Inferior parietal cortex (tissue), 1 donor: ENCODE measurements around the gene HELZ.
"Not testable (repeated sequence)": the region's sequence is repeated elsewhere in the genome, so short reads cannot be mapped to it uniquely, and the experiment has no call there.

ENCODE experiments used
- DNase-seq: peaks from one replicate; pipeline ENCODE4 v3.0.0-alpha.2; 2016; ENCODE audit errors: extremely low spot score

HELZ gene

DNA sequence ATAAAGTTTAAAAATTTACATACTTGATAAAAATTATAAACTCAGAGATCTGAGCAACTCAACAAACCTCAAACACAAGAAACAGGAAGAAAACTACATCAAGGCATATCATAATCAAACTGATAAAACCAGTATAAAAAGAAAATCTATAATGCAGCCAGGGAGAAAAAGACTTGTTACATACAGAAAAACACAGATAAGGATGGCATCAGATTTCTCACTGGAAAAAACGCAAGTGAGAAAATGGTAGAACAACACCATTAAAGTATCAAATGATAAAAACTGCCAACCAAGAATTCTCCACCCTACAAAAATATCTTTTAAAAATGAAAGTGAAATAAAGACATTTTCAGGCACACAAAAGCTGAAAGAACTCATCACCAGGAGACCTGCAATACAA is 129.6 kb downstream of the HELZ start:
- DNase-seq = no peak

DNA sequence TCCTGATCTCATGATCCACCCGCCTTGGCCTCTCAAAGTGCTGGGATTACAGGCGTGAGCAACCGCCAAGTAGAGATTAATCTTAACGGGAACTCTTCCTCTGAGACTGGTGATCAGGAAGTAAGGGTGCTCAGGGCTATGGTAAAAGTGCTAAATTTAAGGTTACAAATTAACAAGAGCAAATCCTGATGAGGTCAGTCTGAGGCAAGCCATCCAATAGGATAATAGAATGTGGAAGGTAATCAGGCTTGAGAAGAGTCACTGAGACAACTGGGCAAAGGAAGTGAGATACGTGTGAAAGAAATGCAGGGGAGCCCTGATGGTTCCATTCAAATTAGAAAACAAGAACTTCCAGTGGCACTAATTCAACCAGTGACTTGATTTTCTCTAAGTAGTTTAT is 131.5 kb downstream of the HELZ start:
- DNase-seq = no peak

DNA sequence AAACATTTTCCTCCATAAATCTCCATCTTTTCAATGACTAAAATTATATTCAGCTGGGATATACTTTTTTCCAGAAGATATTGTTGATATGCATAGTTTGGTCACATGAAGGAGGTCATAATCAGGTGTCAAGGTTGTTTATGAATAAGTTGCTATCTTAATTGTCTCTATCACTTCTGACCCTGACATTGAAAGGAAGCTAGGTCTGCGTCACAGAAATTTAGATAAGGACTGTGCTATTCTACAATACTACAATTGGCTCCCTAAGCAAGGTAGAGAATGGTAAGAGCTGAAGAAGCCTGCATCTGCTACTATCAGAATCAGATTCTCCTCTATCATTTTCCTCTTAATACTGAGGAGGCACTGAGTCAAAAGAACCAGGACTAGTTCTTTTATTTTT is 133.2 kb downstream of the HELZ start:
- no peak for DNase-seq

DNA sequence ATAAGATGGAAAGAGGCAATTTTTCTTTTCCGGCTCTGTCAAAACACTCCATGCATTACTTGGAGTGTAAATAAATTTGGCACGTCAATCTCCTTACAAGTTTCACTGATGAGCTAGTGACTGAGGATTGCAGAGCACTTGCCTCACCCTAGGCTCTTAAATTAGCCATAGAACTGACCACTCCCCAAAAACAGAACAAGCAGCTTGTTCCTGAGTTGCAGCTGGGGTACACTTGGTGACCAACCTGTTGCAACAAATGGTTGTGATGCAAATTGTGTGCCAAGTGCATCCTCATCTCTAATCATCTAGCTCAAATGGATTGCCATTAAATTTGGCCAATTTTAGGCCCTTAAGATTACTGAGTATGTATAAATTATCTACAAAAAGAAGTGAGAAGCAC is 133.7 kb downstream of the HELZ start:
- no peak for DNase-seq

DNA sequence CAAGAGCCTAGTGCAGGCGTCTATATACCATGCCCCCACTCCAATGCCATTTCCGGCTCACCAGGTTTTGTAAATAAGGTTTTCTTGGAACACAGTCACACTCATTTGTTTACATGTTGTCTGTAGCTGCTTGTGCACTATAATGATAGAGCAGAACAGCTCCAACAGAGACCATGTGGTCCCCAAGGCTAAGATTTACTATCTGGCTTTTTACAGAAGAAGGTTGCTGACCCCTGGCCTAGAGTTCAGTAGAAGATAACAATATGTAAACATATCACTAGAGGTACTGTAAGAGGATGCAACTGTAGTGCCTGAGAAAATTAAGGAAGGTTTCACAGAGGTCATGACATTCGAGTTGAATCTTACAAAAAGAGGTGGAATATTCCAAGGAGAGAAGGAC is 134.4 kb downstream of the HELZ start:
- DNase-seq = no peak

DNA sequence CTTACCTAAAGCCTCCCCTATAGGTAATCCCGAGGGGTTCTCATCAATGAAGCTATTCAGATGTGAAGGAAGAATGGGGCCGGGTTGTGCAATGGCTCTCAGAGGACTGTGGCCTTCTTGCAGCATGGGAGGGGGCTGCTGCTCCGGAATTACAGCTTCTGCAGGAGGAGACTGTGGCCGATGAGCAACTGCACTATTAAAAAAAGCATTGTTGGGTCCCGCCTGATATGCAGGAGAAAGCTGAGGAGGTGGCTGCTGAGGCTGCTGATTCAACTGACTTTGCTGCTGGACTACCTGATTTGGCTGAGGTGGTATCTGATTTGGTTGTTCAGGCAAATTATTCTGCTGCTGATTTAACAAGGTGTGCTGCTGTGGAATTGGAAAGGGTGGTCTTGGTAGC is 135.9 kb downstream of the HELZ start:
- DNase-seq = no peak

DNA sequence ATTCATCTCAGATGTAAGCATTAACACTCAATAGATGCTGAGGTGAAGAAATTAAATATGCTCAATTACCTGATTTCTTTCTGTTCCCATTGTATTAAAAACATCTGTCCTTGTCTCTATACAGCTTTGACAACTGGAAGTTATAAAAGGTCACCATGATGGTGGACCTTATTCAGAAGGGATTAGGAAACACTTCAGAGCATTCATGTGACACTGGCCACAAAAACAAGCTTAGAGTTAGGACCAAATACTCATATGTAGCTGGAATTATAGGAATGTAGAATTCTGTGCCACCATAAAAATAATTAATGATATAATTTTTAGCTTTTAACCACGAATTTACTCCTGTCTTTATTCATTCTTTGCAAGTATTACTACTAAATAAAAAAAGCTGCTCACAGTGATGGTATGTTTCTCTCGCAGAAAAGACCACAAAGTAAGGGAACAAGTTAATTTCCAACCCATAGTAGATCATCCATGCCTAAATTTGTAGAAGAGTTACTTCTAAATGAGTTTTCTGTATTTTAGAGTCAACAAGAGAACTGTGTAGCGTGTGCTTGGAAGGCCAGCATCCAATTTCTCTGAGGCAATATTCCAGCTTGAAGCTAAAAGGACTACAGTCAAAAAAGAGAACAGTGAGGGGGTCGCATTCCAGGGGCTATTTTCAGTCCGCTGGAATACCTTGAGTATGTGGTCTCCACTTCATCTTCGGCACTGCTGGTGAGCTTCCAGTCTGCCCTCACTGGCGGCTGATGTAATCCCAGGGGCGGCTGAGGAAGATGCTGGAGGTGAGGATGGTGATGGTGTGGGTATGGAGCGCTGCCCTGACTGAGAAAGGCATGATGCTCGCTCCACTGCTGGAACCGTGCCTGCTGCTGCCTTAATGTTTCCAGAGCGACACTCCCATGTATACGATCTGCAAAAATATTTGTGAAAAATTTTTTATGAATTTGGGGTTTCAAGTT is 136.9 kb downstream of the HELZ start:
- no peak for DNase-seq

DNA sequence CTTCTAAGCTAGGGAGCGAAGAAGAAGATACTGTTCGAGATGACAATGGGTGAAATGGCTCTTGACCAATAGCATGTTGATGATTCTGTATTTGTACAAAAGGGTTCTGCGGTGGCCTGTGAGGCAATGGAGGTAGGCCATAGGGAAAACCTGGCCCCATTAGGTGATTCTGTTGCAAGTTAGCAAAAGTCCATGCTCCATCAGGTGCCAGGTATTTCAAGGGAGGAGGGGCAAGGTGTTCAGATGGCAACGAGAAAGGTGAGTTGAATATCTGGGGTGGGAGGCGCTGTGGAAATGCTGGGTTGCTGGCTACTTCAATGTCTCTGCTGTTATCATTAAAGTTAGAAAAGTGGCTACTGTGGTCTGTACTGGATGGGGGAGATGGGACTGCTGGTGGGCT is 137.8 kb downstream of the HELZ start:
- no peak for DNase-seq

DNA sequence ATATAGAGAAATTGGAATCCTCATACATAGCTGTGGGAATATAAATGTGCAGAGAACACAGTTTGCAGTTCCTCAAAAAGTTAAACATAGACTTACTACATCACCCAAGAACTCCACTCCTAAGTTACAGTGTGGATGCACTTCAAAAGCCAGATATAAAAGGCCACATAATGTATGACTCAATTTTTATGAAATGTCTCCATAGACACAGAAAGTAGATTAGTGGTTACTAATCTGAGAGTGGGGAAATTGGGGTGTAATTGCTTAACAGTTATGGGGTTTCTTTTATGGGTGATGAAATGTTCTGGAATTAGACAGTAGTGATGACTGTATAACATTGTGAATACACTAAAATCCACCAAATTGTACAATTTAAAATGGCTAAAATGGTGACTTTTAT is 139.8 kb downstream of the HELZ start:
- DNase-seq = no peak

DNA sequence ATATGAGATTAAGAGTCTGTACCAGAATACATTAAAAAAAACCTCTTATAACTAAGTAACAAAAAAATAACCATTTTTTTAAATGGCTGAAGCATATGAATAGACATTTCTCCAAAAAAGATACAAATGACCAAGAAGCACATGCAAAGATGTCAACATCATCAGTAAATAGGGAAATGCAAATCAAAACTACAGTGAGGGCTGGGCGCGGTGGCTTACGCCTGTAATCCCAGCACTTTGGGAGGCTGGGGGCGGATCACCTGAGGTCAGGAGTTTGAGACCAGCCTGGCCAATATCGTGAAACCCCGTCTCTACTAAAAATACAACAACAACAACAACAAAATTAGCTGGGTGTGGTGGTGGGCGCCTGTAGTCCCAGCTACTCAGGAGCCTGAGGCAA is 140.4 kb downstream of the HELZ start:
- DNase-seq = not testable (repeated sequence)

DNA sequence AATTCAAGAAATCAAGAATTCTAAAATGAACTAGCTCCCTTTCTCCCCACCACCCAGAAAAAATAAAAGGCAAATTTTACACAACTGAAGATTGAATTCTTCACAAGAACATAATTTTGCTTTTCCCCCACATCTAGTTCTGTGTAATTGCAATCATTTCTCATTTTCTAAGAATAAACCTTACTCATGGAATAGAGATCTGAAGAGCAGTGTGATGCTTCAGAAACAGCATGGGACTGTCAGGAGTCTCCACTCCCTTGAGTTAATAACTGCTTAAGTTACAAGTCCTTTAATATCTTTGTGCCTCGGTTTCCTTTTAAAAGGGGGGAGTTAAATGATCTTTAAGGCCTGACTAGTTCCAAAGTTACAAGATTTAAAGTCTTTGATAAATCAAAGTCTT is 147.0 kb downstream of the HELZ start:
- DNase-seq = no peak

DNA sequence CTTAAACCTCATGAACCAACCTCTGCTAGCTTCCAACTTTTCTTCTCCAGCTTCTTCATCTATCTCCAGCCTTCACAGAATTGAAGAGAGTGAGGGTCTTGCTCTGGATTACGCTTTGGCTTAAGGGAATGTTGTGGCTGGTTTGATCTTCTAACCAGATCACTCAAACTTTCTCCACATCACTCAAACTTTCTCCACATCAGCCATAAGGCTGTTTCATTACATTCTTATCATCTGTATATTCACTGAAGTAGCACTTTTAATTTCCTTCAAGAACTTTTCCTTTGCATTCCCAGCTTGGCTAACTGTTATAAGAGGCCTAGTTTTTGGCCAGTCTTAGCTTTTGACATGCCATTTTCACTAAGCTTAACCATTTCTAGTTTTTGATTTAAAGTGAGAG is 148.4 kb downstream of the HELZ start:
- no peak for DNase-seq

DNA sequence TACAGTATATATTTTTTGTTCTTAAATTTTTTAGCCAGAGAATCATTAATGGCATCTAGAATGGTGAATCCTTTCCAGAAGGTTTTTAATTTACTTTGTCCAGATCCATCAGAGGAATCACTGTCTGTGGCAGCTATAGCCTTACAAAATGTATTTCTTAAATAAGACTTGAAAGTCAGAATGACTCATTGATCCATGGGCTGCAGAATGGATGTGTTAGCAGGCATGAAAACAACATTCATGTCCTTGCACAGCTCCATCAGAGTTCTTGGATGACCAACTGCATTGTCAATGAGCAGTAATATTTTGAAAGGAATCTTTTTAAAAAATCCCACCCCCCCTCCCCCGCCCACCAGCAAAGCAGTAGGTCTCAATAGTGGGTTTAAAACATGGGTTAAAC is 149.2 kb downstream of the HELZ start:
- no peak for DNase-seq

DNA sequence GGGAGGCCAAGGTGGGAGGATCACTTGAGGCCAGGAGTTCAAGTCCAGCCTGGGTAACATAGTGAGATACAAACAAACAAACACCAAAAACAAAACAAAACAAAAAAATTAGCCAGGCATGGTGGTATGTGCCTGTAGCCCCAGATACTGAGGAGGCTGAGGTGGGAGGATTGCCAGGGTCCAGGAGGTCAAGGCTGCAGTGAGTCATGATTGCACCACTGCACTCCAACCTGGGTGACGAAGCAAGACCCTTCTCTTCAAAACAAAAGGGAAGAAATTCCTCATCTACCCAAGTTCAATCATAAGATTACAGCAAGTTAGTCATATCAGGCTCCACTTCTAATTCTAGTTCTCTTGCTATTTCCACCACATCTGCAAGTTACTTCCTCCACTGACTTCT is 149.7 kb downstream of the HELZ start:
- not testable (repeated sequence) for DNase-seq

DNA sequence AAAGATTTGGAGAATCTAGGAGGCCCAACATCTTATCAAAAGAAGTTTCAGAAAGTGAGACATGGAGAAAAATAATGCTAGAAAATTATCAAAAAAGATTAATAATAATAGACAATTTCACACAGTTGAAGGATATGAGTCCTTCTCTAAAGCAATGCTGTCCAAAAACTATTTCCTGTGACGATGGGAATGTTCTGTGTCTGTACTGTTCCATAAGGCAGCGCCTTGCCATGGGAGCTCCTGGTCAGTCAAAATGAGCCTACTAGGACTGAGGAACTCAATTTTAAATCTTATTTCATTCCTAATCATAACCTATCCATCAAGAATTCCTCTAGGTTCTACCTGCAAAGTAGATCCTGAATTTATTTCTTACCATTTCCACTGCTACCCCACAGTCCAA is 151.6 kb downstream of the HELZ start:
- no peak for DNase-seq

DNA sequence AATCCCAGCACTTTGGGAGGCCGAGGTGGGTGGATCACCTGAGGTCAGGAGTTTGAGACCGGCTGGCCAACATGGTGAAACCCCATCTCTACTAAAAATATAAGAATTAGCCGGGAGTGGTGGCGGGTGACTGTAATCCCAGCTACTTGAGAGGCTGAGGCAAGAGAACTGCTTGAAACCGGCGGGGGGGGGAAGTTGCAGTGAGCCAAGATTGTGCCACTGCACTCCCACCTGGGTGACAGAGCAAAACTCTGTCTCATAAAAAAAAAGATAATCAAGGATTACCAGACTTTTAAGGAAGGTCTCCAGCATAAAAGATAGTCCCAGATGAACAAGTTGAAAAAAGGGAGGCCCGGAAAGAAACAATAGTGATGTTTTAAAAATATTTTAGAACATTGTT is 152.3 kb downstream of the HELZ start:
- DNase-seq = not testable (repeated sequence)

DNA sequence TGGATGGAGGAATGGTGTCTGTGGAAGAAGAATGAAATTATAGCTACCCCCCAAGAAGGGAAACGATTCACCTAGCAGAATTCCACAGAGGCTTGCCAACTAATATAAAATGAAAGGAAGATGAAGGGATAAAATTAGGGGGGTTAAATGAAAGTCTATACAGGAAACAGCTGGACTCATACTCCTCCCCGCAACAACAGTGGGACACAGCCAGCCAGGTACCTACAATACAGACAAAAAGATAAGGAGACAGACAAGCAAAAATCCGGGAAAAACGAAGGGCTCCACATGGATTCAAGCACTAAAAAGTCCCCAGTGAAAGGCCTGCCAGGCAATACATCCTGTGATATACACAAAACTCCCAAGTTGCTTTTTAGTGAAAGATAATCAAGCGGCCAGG is 152.7 kb downstream of the HELZ start:
- DNase-seq = no peak

DNA sequence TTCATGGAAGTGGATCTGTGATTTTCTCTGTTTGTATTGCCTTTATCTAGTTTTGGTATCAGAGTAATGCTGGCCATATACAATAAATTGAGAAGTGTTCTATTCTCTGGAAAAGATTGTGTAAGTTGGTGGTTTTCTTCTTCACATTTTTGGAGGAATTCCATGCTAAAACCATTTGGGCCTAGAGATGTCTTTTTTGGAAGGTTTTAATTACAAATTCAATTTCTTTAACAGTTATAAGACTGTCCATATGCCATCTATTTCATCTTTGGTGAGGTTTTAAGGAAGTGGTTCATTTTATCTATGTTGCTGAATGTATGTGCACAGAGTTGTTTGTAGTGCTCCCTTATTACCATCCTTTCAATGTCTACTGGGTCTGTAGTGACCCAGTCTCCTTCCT is 154.7 kb downstream of the HELZ start:
- DNase-seq = no peak

DNA sequence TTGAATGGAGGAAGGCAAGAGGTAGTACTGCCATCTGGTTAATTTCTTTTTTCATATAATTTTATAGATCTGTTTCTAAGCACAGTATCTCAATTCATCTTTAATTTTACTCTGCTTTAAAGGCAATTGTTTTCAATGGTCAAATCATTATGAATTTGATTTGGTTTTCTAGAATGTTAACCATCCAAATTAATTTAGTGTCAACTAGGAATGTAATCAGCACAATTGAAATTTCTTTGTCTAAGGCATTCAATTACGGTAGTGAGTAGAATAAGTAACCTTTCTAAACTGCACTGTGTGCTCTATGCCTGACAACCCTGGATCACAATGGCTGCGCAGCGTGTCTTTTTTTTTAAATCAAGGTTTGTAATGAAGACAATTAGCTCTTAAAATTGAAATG is 156.4 kb downstream of the HELZ start:
- no peak for DNase-seq

DNA sequence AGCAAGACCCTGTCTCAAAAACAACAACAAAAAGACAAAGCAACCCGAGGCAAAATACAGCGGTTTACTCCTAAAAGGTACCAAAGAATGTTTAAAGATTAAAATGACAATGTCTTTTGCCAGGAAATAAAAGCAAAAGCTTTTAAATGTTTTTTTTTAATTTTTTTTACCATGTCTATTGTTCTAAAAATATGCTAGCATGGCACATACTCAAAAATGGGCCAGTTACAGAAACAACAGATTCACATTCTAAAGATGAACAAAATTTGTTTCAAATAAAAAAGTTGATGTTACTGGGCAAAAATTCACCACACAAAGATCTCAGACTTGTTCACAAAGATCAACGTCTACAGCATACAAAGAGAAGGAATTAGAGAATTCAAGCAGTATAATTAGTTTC is 159.6 kb downstream of the HELZ start:
- no peak for DNase-seq

DNA sequence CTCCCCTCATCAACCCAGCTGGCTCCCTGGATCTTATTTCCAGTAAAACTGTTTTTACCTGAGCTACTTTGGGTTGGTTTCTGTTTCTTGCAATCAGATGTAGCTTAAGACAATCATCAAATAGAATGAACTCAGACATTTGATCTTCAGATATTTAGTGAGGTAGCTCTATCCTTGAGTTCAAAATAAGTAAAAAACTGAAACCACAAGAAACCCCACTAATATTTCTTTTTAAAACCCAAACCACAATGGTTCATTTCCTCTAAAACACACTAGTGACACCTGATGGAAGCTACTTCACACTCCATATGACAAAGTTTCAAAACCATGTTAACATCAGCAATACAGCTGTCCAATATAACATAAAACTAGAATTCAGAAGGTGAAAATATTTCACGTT is 162.9 kb downstream of the HELZ start:
- no peak for DNase-seq

DNA sequence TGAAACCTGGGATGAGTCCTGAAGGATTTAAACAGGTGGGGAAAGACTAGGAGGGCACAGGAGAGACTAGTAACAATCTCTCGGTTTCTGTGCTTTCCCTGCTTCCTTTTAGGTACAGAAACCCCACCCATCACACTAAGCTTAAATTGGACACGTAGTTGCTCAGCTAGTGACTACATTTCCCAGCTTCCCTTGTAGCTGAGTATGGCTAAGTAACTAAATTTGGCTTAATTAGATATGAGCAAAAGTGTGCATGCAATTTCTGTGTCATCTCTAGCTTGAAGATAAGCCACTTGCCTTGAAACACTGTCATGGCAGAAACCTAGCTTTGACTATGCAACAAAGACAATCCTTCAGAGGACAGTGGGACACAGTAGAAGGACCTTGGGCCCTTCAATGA is 164.2 kb downstream of the HELZ start:
- DNase-seq = no peak

DNA sequence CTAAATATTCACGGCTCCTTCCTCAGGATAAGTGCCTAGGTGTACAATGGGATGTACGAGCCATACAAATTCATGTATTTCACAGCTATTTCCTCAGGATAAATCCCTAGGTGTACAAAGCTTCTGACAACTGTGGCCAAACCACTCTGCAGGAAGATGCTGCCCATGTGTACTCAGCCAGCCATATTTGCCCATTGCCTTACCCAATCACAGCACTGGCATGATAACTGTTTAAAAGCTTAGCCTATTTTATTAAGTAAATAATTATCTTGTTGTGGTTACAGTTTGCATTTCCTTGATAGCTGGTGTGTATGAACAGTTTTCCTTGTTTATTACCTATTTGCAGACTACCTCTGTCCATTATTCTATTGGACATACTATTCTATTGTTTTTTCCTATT is 165.5 kb downstream of the HELZ start:
- DNase-seq = no peak

DNA sequence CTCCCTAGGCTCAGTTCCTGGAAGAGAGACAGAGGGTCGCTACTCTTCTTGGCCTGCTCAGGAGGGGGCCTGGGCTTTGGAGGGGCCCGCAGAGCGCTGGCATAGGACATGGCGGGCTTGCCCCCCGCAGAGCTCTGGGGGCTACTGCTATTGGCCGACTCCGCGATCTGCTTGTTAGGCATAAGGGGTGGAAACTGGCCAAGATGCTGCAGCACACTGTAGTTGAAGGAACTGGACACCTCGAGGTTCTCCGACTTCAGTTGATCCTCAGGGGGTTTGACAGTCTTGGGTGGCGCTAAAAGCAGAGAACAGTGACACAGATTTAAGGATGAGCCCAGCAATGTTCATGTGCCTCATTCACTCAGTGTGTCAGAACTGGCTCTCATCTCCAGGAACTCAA is 166.7 kb downstream of the HELZ start:
- no peak for DNase-seq
